Hepatocyte (in vitro differentiated cells): Measurements from ENCODE around the gene SPDYE16. TPM values are rescaled to one million over a fixed set of nuclear protein-coding genes. Genes with fewer than 3 reads are reported as not detected.
"Not testable (repeated sequence)": the region's sequence is repeated elsewhere in the genome, so short reads cannot be mapped to it uniquely, and the experiment has no call there.

Experiments
- DNase-seq: peaks from one replicate; pipeline ENCODE4 v3.0.0-alpha.2; 2016; ENCODE audit warnings: low spot score
- H2AFZ ChIP-seq: fragments of 200-600 bp; sonication (generic); 2 replicates; pipeline ENCODE4 v1.6.0; 2016; ENCODE audit warnings: antibody characterized with exemption, mild to moderate bottlenecking
- H3K27ac ChIP-seq: fragments of 200-600 bp; sonication (generic); 2 replicates; pipeline ENCODE4 v1.5.1; 2016; ENCODE audit warnings: mild to moderate bottlenecking
- H3K27me3 ChIP-seq: fragments of 200-600 bp; sonication (generic); 2 replicates; pipeline ENCODE4 v1.6.1; 2016
- H3K36me3 ChIP-seq: fragments of 200-600 bp; sonication (generic); replicated peaks from 2 replicates; pipeline ENCODE4 v1.5.1; 2016; ENCODE audit warnings: low read depth; ENCODE audit not compliant: insufficient read depth
- H3K4me1 ChIP-seq: fragments of 200-600 bp; sonication (generic); 2 replicates; pipeline ENCODE4 v1.5.1; 2016; ENCODE audit warnings: mild to moderate bottlenecking, moderate library complexity; ENCODE audit not compliant: insufficient read depth
- H3K4me2 ChIP-seq: fragments of 200-600 bp; sonication (generic); 2 replicates; pipeline ENCODE4 v1.6.0; 2016
- H3K4me3 ChIP-seq: fragments of 200-600 bp; sonication (generic); 2 replicates; pipeline ENCODE4 v1.5.1; 2016; ENCODE audit warnings: mild to moderate bottlenecking
- H3K79me2 ChIP-seq: fragments of 200-600 bp; sonication (generic); 2 replicates; pipeline ENCODE4 v1.6.0; 2017; ENCODE audit warnings: mild to moderate bottlenecking
- H3K9me2 ChIP-seq: fragments of 200-600 bp; sonication (generic); replicated peaks from 2 replicates; pipeline ENCODE4 v1.6.0; 2017; ENCODE audit warnings: mild to moderate bottlenecking; ENCODE audit not compliant: insufficient read depth
- H3K9me3 ChIP-seq: fragments of 200-600 bp; sonication (generic); 2 replicates; pipeline ENCODE4 v1.5.1; 2016; ENCODE audit warnings: low read depth, mild to moderate bottlenecking
- H4K20me1 ChIP-seq: fragments of 200-600 bp; sonication (generic); 2 replicates; pipeline ENCODE4 v1.6.0; 2016; ENCODE audit warnings: mild to moderate bottlenecking; ENCODE audit not compliant: insufficient read depth, poor library complexity, severe bottlenecking
- WGBS: methylation state at CpG from one replicate; pipeline ENCODE4 v1.1.6; 2016; ENCODE audit warnings: low lambda C conversion rate; ENCODE audit errors: missing lambda C conversion rate; 5-methylcytosine and 5-hydroxymethylcytosine counted together
- polyA plus RNA-seq: library from polyadenylated mRNA; unstranded; fragments of >200 nt; fragmentation: Nextera tagmentation; extraction: Ambion mirVana; gene quantifications from 2 replicates; pipeline ENCODE4 v1.2.1, GENCODE V29; 2016
- total RNA-seq: library from RNA; depleted of rRNA; stranded (reverse); fragments of >200 nt; gene quantifications from 2 replicates; pipeline ENCODE4 v1.2.3, GENCODE V29; 2014

Gene SPDYE16, protein sequence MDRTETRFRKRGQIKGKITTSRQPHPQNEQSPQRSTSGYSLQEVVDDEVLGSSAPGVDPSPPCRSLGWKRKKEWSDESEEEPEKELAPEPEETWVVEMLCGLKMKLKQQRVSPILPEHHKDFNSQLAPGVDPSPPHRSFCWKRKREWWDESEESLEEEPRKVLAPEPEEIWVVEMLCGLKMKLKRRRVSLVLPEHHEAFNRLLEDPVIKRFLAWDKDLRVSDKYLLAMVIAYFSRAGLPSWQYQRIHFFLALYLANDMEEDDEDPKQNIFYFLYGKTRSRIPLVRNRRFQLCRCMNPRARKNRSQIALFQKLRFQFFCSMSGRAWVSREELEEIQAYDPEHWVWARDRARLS
- 0.03 TPM in 1 of 2 replicates, not detected in the other for total RNA-seq
- 1.1 and 1.5 TPM in 2 replicates for polyA plus RNA-seq

DNA sequence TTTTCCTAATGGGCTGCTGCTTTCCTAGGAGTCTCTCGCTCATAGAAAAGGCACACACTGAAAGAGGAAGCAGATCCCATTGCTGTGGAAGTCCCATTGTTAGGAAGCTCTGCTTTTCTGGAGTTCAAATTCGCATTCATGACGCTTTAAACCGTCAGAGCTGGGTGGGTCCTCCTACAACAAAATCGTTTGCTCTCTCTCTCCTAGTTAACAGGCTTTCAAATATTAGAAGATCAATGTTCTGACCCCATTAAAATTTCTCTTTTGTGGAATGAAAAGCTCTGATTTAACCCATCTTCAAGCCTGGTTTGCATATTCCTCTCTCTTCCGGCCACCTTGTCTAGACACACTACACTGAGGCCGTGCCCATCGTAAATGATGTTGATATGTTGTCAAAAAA is at the start of gene SPDYE16:
SPDYE16 (minus strand) TSS at position 101 of the 400 bp plus-strand sequence. CDS start 1,838 bp downstream, outside the sequence.
- no CpG with 5 or more reads among the region's 8 CpGs for WGBS
- not testable (repeated sequence) for H3K27ac ChIP-seq

DNA sequence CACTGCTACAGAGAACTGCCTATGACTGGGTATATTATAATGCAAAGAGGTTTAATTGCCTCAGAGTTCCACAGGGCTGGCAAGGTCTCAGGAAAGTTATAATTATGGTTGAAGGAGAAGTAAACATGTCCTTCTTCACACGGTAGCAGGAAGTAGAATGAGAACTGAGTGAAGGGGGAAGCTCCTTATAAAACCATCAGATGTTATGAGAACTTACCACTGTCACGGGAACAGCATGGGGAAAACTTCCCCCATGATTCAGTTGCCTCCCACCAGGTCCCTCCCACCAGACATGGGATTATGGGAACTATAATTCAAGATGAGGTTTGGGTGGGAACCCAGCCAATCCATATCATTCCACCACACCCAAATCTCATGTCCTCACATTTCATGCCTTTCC is 49.6 kb upstream of the SPDYE16 start:
- not testable (repeated sequence) for H3K79me2 ChIP-seq, H4K20me1 ChIP-seq, H3K4me1 ChIP-seq, H3K4me2 ChIP-seq, H3K27me3 ChIP-seq, H2AFZ ChIP-seq, H3K27ac ChIP-seq, DNase-seq, H3K9me3 ChIP-seq, H3K4me3 ChIP-seq, H3K9me2 ChIP-seq, H3K36me3 ChIP-seq
- 86% methylated on average over 2 of the region's 2 CpGs for WGBS

More for the DNA sequence above, at the start of gene SPDYE16:
- not testable (repeated sequence) for H4K20me1 ChIP-seq, H3K36me3 ChIP-seq, H3K4me3 ChIP-seq, H2AFZ ChIP-seq, H3K27me3 ChIP-seq, DNase-seq, H3K9me3 ChIP-seq, H3K79me2 ChIP-seq, H3K4me1 ChIP-seq, H3K4me2 ChIP-seq, H3K9me2 ChIP-seq

GRCh38 chr7:76591602-76592304 is 48.7 kb upstream of the SPDYE16 start:
- not testable (repeated sequence) for H3K27me3 ChIP-seq, H3K4me3 ChIP-seq, H3K79me2 ChIP-seq, H3K27ac ChIP-seq, H3K9me3 ChIP-seq, H3K36me3 ChIP-seq, H3K9me2 ChIP-seq, H3K4me2 ChIP-seq, H2AFZ ChIP-seq, H3K4me1 ChIP-seq, DNase-seq, H4K20me1 ChIP-seq
- 90% methylated on average over 1 of the region's 2 CpGs for WGBS

DNA sequence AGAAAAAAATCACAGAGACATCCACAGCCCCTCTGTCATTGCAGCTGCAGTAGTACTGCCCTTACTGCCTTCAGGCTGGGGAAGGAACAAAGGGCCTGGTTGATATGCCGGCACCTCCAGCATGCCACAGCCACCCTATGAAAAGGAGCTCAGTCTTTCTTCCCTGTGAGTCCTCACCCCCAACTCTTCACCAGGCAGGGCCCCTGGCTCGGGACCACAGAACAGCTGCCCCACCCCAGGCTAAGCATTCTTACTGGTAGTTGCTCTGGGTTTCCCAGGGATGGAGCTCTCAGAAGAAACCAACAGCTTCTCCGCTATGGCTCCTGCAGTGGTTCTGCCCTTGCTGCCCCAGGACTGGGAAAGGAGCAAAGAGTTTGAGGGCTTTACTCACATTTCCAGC is 47.9 kb upstream of the SPDYE16 start:
- not testable (repeated sequence) for H3K4me1 ChIP-seq, H3K4me2 ChIP-seq, H2AFZ ChIP-seq, H3K4me3 ChIP-seq, H3K27me3 ChIP-seq, DNase-seq, H3K27ac ChIP-seq, H3K9me2 ChIP-seq, H3K36me3 ChIP-seq, H4K20me1 ChIP-seq, H3K9me3 ChIP-seq
- H3K79me2 ChIP-seq = peaks cover 17% of the 10 kb centered on the region
- WGBS = 100% methylated on average over 2 of the region's 3 CpGs

DNA sequence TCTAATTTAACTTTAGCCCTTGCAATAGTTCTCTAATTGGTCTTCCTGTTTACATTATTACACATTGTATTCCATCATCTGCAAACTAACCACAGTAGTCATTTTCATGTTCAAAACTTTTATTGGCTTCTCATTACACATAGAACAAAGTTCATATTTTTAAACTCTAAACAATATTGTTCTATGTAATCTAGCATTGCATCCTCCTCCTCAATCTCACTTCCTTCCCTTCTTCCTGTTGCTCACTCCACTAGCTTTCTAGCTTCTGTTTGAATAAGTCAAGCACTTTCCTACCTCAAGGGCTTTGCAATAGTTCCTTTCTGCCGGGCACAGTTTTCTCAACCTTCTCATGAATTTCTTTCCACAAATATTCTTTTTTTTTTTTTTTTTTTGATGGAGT is 45.5 kb upstream of the SPDYE16 start:
- H3K79me2 ChIP-seq = peaks cover 25% of the 10 kb centered on the region
- H3K4me3 ChIP-seq, H3K27ac ChIP-seq, H3K4me1 ChIP-seq, H3K36me3 ChIP-seq, H3K27me3 ChIP-seq, H3K9me3 ChIP-seq, DNase-seq, H3K9me2 ChIP-seq, H3K4me2 ChIP-seq, H4K20me1 ChIP-seq, H2AFZ ChIP-seq: not testable (repeated sequence)
- WGBS = no CpG with 5 or more reads among the region's 1 CpG

GRCh38 chr7:76586585-76587315 is 43.7 kb upstream of the SPDYE16 start:
- 87% methylated on average over 2 of the region's 2 CpGs for WGBS
- not testable (repeated sequence) for DNase-seq, H3K9me2 ChIP-seq, H4K20me1 ChIP-seq, H3K4me1 ChIP-seq, H3K9me3 ChIP-seq, H3K4me3 ChIP-seq, H3K27me3 ChIP-seq, H2AFZ ChIP-seq, H3K4me2 ChIP-seq, H3K36me3 ChIP-seq, H3K27ac ChIP-seq
- H3K79me2 ChIP-seq = peaks cover 25% of the 10 kb centered on the region

- not testable (repeated sequence) for H4K20me1 ChIP-seq, H3K9me2 ChIP-seq
Measured at GRCh38 chr7:76583636-76584281, 40.7 kb upstream of the SPDYE16 start.

DNA sequence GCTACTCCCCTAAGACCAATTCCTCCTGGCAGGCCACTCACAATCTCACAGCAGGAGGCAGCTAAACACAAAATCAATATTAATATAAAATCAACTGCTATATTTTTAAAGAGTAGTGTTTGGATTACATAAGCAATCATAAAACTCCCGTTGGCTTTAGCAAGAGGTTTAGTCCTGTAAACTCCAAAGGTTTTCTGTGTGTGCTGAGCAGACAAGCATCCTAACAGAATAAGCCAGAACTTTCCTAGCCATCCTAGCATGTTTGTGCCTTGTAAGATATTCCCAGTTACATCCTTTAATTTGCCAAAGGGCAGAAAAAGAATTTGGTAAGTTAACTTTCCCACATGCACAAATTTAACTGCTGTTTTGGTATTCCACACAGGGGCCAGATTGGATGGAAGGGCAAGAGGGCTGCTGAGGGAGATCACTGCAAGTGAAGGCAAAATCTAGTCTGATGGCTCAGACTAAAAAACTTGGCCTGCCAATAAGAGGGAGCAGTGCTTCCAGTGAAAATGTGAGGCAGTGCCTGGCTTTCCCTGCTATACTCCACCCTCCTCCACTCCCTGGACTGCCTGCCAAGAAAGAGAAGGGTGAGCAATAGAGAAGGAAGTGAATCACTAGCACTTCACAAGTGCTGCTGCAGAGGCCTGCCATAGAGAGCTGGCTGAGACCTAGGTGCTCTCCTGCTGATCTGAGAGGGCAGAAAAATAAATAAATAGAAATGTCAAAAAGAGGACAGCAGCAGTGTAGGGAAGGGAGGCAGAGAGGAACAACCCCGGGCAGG is 39.9 kb upstream of the SPDYE16 start:
- DNase-seq = peak; percentile 51
- Histone ChIP-seq H3K79me2 (peaks cover 31% of the 10 kb centered on the region), H3K27ac (peak overlapping the region; percentile 45)
- not testable (repeated sequence) for H3K9me2 ChIP-seq, H2AFZ ChIP-seq, H3K4me2 ChIP-seq, H3K36me3 ChIP-seq, H4K20me1 ChIP-seq, H3K27me3 ChIP-seq, H3K4me1 ChIP-seq, H3K4me3 ChIP-seq, H3K9me3 ChIP-seq
- 56% methylated on average over 2 of the region's 2 CpGs for WGBS

More at GRCh38 chr7:76583636-76584281, 40.7 kb upstream of the SPDYE16 start:
- H2AFZ ChIP-seq, H3K4me2 ChIP-seq, DNase-seq, H3K9me3 ChIP-seq, H3K4me3 ChIP-seq, H3K36me3 ChIP-seq, H3K27me3 ChIP-seq, H3K4me1 ChIP-seq: not testable (repeated sequence)
- peaks cover 30% of the 10 kb centered on the region for H3K79me2 ChIP-seq
- peak overlapping the region; percentile 45 for H3K27ac ChIP-seq
- 51% methylated on average over 5 of the region's 5 CpGs for WGBS
